ENCODE data around the gene SIGLEC12.
"Not testable (repeated sequence)": the region's sequence is repeated elsewhere in the genome, so short reads cannot be mapped to it uniquely, and the experiment has no call there.

SIGLEC12 gene

DNA sequence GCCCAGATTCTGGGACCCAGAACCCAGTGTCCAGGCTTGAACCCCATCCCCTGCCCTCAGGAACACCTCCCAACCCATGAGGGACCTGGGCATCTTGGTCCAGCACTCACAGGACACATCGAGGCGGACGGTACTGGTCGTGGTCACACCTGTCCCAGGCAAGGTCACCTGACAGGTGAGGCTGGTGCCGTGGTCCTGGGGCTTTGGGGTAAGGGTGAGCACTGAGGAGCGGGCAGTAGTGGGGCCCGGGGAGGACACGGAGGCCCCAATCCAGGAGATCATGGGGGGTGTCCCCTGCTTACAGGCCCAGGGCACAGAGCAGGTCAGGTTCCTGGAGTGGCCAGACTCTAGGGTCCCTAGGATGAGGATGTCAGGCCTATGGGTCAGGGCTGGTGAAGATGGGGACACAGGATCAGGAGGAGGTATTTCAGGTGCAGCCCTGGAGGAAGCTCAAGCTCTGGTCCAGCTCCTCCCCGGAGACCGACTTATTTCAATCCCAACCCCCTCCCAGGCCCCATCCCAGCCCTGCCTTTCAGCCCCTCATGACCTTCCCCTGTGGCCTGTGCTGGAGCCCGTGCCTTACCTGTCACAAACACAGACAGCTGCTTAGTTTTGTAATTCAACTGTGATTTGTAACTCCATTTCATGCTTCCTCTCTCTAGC, 44.1 kb downstream of the SIGLEC12 start:
- no peak for DNase-seq

DNA sequence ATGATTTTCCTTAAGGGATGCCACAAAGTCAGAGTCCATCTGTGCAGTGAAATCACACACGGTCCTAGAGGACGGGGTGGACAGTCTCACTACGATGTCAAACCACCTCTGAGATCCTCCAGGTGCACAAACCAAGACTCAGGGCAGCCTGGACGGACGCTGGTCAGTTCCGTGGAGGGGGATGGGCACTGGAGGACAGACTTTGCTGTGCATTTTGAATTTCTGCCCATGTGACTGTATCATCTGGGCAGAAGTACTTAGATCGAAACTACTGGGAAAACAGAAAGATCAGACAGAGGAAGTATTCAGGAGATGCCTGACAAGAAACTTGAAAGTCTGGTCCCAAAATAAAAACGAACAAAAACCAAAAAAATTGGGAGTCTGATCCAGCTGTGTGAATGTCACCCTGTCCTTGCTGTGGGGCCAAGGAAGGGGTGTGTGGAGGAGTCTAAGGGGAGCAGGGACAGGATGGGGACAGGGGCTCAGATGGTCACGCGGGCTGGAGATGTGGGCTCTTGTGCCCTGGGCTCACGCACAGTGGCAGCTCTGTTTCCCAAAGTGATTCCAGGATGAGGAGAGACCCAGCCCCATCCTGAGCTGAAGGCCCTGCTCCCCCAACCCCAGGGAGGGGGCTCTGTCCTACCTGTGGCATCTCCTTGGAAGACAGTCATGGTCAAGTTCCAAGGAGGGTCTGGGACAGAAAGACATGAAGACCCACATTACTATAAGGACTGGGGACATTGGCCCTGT, 44.9 kb downstream of the SIGLEC12 start:
- DNase-seq: no peak

DNA sequence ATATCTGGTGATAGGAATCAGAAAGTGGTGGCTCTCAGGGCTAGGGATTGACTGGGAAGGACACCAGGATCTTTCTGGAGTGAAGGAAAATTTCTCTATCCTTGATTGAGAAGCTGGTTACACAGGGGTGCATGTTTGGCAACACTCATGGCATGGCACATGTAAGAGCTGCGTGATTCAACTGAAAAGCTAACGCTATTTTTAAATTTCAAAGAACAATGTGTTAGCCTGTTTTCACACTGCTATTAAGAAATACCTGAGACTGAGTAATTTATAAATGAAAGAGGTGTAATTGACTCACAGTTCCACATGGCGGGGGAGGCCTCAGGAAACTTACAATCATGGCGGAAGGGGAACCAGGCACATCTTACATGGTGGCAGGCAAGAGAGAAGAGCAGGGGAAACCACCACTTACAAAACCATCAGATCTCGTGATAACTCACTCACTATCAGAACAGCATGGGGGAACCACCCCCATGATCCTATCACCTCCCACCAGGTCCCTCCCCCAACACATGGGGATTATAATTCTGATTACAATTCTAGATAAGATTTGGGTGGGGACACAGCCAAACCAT, 50.8 kb downstream of the SIGLEC12 start:
- DNase-seq: peak; percentile 62

DNA sequence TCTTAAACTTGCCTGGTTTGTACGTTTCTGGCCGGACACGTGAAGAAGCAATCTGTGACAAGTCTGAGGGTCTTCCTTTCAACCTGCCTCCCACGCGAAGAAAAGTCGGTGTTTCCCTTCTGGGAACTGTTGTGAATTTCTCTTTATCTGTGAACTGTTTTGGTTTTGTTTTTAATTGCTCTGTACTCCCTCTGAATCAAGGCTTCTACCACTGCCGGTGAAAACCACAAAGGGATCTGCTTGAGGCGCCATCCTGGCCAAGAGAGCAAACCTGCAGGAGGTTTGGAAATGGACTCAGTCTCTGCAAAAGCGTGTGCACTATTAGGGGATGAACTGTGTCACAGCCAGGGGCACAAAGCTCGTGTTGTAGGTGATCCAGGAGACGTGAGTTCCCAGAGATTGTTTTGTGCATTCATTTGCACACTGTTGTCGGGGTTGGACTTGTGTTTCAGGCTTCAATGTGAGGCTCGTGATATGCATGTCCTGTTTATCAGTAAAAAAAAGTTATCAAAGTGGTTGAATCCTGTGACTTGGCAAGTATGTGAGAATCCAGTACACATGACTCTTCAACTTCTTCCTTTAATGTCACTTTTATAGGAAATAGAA, 53.1 kb downstream of the SIGLEC12 start:
- DNase-seq: peak; percentile 67

GRCh38 chr19:51448011-51448410, 53.6 kb downstream of the SIGLEC12 start:
- no peak for DNase-seq

GRCh38 chr19:51447510-51447909, 54.1 kb downstream of the SIGLEC12 start:
- not testable (repeated sequence) for DNase-seq

DNA sequence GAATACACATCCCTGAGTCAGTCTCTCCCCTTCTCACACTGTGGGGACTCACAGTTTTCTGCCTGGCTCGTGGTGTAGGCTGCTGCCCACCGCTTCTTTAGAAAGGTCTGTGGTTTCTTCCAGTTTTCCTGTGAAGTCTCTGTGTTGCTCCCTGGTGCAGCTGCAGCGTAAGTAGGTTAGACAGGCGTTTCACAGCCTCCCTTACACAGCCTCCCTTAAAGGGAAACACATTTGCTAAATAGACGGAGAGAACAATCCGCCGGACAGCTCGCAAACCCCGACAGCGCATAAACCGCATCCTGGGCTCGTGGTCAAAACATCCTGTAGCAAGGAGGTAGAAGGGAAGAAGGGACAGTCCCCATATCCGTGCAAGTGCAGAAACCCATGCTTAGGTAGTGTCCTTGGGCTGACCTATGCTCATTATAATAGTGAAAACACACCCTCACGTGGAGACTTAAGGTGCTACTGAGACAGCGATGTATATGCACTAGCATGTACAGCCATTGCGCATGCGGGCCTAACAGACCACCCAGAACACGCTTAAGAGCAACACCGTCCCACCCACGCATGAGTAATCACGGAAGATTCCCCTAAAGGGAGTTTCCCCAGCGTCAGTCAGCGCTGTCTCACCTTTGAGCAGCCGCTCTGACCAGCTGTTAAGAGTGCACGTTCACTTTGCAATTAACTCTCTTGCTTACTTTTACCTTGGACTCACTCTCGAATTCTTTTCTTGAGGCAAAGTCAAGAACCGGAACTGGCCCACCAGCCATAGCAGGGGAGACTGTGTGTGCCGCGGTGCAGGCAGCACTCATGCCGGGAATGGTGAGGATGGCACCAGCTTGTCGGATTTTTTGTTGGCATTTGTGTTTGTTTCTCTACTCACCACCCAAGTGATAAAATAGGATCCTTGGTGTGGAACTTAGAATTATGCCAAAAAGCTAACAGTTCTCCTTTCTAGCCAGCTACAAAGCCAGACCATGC, 59.9 kb downstream of the SIGLEC12 start:
- peak; percentile 93 for DNase-seq
